Stimulated activated CD8-positive, alpha-beta memory T cell treated with anti-CD3 and anti-CD28 coated beads, Interleukin-12 subunit alpha, Interleukin-12 subunit beta, amount 100 ng/mL, for 24 hours (primary cell): ENCODE data around the gene NKAP.
"Not testable (repeated sequence)": the region's sequence is repeated elsewhere in the genome, so short reads cannot be mapped to it uniquely, and the experiment has no call there.

Experiments used
- DNase-seq: peaks from one replicate; pipeline ENCODE4 v3.0.0-alpha.2; 2020; ENCODE audit errors: extremely low read depth

NKAP gene

DNA sequence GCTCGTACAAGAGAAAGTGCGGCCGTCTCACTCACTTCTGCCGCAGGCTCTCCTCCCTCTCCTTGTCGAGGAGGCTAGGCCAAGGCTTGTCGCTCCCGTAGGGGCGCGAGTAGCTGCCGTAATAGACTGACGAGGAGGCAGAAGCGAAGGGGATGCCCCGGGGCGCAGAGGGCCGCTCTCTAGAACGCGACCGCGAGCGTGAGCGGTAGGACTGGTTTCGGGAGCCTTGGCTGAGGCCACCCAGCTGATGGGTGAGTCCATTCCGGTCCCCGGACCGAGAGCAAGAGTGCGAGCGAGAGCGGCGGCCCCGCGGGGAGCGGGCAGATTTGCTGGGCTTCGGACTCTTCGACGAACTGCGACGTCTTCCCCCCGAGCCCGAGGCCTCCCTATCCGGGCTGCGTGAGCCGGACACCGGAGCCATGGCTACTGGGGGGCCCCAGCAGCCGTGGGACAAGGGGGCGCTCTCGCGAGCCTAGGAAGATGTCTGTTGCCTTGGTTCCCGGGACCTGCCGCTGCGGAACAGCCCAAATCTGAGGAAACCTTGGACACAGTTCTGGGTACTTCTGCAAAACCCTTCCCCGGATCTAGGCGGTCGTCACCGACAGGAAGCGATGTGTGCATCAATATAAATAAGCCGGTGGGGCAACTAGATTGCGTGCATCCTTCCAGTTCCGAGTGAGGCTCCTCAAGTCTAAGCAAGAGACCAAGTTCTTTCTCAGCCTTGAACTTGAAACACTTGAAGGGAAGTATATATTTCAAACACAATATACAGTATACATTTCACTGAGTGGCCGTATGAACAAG lies at the start of gene NKAP:
Gene NKAP, minus strand, starts transcription at position 567 of the 804 bp plus-strand sequence. Its CDS starts 146 bp downstream, at position 421.
- peak; percentile 28 for DNase-seq

DNA sequence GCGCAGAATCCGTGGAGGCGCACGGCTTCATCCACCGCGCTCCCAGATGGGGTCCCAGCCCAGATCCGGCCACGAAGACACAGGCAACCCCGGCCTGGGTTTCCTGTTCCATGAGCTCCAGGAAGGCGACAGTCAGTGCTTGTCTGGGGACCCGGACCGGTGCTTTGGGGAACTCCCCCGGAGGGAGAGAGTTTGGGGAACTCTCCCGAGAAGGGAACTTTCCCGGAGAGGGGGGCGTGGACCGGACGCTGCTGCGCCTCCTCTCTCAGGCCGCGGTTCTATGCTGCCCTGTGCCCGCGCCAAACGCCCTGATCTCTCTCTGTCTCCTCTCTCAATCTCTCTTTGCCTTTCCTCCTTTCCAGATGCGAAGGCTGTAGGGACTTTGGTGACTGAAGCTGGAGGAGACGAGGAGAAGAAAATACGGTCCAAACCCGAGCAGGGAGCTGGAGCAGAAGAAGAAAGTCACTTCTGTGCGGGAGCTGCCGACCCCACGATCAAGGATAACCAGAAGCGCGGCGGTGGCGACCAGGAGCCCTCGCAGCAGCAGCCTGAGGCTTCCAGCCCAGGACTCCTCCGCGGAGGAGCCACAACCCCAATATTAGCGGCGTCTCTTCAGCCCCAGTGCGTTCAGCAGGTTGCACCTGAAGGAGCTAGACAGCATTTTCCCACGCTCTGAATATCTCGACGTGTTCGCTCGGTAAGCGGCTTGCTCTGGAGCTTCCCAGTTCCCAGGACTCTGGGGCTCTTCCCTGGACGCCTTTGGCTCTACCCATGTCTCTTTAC lies 47.6 kb upstream of the NKAP start:
- no peak for DNase-seq

DNA sequence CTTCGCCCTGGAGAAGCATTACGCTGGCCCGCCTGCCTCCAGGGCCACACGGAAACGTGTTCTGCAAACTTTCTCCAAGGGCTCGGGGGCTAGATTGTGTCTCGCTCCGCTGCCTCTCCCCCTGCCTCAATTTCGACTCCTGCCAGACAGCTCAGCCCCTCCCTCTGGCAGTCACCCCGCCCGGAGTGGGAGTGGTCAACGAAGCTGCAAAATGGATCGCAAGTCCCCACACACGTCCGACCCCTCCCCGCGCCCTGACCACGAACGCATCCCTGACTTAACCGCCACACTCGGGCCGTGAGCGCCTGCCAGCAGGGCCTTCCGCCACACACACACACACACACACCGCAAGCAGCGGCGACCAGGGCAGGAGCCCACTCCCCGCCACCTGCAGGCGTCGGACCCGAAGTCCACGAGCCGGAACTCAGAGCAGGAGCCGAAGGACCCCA lies 47.0 kb upstream of the NKAP start:
- DNase-seq = no peak

DNA sequence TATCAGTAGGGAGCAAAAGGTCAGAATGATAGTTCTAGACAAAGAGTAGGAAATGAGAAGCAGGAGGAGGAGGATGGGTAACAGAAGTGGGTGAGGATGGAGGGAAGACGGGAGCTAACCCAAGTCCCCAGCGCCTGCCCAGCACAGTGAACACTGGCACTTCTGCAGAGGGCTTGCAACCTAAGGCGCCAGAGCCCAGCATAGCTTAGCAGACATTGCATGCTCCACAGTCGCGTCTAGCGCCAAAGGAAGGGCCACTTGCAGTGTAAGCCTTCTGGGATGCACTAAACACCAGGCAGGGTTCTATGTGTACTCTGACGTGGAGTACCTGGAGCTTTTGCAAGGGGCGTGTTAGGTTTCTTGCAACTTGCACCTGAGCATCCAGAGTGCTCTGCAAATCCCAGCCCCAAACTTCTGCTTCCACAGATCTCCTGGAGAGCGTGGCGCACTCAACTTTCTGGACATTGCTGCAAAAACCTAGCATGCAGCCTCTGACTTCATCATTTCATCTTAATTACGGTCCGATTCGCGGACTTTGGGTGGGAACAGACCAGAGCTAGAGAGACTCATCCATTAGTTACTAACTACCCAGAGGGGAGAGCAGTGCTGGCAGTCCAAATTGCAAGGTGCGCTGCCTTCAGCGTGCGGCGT lies 46.5 kb upstream of the NKAP start:
- no peak for DNase-seq

DNA sequence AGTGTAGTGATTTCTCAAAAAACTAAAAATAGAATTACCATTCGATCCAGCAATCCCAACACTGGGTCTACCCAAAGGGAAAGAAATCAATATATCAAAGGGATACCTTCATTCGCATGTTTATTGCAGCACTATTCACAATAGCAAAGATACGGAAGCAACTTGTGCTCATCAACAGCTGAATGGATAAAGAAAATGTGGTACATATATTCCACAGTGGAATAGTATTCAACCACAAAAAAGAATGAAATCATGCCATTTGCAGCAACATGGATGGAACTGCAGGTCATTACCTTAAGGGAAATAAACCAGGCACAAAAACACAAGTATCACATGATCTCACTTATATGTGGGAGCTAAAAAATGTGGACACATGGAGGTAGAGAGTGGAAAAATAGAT lies 42.7 kb upstream of the NKAP start:
- DNase-seq = no peak

DNA sequence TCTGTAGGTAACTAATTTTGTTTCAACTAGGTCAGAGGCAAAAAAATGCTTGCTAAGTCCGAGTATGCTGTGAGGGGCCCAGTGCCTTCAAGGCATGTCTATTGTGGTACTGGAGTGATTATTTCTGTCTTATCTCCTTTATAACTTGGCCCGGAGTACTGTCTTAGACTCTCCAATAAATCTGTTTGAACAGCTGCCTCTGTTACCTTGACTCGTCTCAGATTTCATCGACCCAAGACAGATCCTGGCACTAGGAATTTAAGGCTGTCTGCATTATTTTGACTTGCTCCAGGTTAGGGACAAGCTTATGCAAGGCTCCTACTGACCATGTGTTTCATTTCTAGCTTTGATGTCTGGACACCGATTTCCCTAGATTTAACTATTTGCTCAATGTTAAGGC lies 41.1 kb upstream of the NKAP start:
- no peak for DNase-seq

DNA sequence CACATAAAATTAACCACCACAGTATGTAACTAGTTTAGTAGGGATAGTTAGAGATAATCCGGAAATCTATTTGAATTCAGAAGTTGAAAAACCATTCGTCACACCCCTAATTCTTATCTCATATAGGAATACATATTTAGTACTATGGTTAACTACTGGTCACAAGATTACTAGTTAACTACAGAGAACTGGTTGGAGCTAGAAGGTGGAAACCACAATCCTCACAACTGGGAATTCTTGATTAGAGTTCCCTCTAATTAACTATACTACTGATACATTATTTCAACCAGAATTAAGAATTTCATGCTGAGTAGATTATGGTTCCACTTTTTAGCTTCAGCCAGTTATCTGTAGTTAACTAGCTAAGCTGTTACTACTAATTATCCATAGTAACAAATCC lies 39.9 kb upstream of the NKAP start:
- DNase-seq = no peak

DNA sequence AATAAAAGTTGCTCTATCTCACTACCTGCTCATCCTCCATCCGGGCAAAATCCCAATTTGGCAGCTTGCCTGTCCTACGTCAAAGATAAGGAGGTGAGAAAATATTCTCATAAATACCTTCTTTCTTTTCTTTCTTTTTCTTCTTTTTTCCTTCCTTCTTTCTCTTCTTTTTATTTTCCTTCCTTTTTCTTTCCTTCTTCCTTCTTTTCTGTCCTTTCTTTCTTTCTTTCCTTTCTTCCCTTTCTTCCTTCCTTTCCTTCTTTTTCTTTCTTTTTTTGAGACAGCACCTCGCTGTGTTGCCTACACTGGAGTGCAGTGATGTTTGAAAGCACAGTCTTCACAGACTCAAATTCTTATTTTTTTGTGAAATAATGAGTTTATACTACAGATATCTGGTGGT lies 38.6 kb upstream of the NKAP start:
- DNase-seq = no peak

DNA sequence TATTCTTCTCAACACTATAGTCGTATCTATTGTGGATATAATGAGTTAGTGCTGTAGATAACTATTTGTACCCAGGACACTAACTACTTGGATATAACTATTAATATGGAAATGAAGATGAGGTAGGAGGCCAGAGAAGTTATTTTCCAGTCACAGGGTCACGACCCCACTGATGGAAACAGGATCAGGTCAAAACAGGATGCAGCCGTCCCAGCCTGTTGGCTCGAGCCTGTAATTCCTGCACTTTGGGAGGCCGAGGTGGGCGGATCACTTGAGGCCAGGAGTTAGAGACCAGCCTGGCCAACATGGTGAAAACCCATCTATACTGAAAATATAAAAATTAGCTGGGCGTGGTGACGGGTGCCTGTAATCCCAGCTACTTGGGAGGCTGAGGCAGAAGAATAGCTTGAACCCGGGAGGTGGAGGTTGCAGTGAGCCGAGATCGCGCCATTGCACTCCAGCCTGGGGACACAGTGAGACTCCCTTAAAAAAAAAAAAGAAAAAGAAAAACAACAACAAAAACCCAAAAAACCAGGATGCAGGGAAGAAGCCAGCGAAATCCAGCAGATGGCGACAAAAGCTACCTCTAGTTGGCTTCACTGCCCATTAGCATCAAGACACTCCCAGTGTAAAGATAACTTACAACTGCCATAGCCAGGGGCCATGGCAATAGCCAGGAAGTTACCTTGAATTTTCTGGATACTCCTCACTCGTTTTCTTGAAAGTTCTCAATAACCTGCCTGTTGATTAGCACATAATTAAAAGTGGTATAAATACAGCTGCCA lies 37.9 kb upstream of the NKAP start:
- DNase-seq = no peak

DNA sequence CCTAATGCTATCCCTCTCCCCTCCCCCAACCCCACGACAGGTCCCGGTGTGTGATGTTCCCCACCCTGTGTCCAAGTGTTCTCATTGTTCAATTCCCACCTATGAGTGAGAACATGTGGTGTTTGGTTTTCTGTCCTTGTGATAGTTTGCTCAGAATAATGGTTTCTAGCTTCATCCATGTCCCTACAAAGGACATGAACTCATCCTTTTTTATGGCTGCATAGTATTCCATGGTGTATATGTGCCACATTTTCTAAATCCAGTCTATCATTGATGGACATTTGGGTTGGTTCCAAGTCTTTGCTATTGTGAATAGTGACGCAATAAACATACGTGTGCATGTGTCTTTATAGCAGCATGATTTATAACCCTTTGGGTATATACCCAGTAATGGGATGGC lies 33.6 kb upstream of the NKAP start:
- not testable (repeated sequence) for DNase-seq

DNA sequence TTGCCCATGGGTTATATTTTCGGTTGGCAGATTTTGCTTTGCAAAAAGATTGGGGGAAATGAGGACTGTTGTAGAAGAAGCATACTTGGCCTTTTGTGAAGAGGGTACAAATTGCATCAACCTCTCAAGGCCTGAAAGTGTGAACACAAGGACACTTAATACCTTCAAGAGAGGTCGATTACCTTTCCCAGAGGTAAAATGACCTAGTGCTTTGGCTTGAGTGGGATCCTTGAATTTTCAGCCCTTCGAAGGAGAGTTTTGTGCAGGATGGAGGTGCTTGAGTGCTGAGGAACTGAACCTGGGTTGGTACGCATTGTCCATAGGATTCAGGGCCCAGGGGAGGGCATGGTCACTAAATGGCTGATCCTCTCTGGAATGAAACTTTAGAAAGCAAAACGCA lies 27.6 kb upstream of the NKAP start:
- DNase-seq = no peak

DNA sequence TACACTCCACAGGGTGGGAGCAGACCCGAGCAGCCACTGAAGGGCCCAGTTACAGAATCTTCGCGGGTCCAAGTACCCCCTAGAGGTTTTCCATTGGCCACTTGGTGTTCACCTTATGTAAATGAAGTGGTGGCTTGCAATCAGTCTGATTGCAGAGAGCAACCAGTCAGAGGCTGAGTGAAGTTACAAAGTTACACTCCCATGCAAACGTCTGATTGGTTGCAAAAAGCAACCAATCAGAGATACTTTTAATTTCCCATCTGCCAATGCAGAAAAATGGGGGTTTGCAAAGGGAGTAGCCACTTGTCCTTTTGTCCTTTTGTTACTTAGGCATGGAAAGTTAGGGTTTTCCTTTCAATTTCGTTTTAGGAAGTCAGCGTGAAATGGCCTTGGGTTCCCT lies 27.0 kb upstream of the NKAP start:
- no peak for DNase-seq

DNA sequence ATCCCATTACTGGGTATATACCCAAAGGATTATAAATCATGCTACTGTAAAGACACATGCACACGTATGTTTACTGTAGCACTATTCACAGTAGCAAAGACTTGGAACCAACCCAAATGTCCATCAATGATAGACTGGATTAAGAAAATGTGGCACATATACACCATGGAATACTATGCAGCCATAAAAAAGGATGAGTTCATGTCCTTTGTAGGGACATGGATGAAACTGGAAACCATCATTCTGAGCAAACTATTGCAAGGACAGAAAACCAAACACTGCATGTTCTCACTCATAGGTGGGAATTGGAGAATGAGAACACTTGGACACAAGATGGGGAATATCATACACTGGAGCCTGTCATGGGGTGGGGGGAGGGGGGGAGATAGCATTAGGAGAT lies 23.3 kb upstream of the NKAP start:
- DNase-seq = not testable (repeated sequence)

DNA sequence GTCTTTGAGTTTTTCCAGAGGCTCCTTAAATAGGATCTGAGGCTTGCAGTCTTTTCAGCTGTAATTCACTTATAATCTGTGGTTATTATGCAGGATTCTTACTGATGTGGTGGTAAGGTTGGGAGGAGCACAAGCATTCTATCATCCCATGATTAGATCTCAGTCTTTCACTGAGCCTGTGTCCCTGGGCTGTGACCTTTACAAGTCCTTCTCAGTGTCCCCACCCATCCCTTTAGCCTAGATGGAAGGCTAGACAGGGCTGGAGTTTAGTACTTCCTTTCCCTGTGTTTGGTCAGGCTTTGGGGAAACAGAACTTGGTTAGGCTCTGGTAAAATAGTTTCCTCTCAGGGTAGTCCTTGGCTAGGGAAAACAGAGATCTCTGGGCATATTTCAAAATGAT lies 17.1 kb upstream of the NKAP start:
- no peak for DNase-seq

DNA sequence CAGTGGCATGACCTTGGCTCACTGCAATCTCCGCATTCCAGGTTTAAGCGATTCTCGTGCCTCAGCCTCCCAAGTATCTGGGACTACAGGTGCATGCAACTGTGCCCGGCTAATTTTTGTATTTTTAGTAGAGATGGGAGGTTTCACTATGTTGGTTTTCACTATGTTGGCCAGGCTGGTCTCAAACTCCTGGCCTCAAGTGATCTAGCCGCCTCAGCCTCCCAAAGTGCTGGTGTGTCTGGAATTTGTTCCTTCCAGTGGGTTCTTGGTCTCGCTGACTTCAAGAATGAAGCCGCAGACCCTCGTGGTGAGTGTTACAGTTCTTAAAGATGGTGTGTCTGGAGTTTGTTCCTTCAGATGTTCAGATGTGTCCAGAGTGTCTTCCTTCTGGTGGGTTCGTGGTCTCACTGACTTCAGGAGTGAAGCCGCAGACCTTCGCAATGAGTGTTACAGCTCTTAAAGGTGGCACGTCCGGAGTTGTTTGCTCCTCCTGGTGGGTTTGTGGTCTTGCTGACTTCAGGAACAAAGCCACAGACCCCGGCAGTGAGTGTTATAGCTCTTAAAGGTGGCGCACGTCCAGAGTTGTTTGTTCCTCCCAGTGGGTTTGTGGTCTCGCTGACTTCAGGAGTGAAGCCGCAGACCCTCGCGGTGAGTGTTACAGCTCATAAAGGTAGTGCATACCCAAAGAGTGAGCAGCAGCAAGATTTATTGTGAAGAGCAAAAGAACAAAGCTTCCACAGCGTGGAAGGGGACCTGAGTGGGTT lies 12.4 kb upstream of the NKAP start:
- not testable (repeated sequence) for DNase-seq

DNA sequence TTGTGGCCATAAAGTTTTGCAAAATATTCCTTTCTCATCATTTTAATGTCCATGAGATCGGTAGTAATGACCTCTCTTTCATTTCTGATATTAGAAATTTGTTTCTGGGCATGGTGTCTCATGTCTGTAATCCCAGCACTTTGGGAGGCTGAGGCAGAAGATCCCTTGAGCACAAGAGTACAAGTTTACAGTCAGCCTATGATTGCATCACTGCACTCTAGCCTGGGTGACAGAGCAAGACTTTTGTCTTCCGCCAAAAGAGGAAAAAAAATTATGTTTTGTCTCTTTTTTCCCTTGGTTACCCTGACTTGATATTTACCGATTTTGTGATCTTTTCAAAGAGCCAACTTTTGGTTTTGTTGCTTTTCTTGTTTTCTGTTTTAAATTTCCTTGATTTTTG lies 10.8 kb upstream of the NKAP start:
- DNase-seq = no peak

DNA sequence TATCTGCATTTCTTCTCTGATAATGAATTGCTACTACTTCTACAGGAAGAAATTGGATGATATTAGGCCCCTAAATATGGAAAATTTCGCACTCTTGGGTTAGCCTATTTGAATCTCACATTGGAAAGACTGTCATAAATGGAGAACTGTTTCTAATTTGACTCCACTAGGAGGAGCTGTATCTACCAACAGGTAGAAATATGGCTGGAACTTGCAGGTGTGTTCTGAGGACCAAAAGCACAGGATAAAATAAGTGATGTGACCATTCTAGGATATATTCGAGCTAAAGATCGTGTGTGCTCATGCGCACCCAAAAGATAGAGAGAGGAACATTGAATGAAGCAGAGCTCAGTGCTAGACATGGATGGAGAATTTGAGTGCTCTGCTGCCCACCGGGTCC lies 4.8 kb upstream of the NKAP start:
- no peak for DNase-seq

DNA sequence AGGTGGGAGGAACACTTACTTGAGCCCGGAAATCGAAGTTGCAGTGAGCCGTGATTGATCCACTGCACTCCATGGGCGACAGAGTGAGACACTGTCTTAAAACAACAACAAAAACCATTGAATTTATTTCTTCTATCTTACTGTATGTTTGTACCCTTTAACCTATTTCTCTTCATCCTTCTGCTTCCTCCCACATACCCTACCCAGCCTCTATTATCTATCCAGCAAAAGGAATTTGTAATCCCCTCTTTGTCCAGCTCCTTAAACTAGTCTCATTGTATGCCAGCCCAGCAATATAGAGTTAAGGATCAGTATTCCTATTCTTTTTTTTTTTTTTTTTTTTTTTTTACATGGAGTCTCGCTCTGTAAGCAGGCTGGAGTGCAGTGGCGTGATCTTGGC lies 1.9 kb upstream of the NKAP start:
- DNase-seq = no peak

DNA sequence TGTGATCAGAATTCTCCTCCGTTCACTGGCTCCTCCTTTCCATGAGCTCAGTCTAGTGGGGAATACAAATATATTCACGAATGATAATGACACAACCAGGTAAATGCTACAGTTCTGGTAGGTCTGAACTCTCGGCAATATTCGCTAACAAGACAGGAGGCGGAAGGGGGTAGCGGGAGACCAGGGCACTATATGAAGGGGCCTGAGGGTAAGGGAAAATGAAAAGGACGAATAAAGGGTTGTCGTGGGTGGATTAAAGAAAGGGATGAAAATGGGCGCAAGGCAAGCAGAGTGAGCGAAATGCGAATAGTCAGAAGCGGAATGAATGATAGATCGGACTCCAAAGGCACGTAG lies 743 bp downstream of the NKAP start:
- no peak for DNase-seq

DNA sequence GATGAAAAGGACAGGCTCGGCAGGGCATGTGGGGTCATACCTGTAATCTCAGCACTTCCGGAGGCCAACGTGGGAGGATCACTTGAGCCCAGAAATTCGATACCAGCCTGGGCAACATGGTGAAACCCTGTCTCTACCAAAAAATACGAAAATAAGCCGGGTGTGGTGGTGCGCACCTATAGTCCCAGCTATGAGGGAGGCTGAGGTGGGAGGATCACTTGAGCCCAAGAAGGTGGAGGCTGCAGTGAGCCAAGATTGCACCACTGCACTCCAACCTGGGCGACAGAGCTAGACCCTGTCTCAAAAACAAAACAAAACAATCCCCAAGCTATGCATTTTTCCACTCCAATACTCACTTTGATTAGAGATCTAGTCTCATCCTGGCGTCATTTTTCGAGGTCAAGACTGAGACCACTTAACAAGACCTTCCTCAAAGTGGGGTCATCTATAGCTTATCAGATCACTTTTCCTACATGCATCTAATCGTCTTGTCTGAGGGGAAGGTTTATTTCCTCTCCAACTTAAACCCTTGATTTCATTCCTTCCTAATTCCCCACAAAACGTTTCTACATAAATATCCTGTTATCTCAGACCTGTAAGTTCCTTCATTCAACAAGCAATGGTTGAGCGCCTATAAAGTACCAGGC lies 1.3 kb downstream of the NKAP start:
- DNase-seq = no peak

DNA sequence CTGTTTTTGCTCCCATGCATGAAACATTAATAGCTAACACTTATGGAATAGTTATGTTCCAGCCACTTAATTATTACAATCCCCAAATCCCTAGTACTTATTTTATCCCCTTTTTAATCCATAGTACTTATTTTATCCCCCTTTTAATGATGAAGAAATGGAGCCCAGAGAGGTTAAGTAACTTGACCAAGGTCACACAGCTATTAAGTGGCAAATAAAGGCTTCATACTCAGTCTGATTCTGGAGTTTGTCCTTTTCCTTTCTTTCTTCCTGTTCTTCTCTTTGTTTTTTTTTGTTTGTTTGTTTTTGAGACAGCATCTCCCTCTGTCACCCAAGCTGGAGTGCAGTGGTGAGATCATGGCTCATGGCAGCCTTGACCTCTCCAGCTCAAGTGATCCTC lies 2.2 kb downstream of the NKAP start:
- no peak for DNase-seq
